ENCODE data around the gene CGNL1.

DNA sequence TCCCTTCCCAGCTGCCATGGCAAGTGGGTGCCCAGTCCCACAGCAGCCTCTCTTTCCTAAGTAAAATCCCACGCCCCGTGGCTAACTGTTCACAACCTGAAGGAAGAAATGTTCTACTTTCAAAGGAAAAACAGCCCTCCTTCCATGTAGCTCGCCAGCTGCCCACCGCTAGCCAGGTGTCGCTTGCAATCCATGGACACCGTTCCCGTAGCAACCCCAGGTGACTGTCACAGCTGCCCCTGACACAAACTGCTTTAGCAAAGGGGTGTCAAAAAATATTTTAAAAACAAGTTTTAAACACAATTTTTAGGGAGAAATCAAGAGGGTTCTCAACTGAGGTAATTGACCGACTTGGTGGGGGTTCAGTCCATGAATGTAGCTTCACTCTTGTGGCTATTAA lies 21.0 kb upstream of the CGNL1 start:
- TF ChIP-seq CTCF (conservative IDR thresholded peaks at IDR 0.05; ENCODE audit: low read length) (no peak), EZH2phosphoT487 (IDR thresholded peaks at IDR 0.05; ENCODE audit: borderline replicate concordance) (no peak)

Data from Loucy (cell line).